ENCODE measurements around the gene KIAA0232. TPM values are rescaled to one million over a fixed set of nuclear protein-coding genes. Genes with fewer than 3 reads are reported as not detected.

Gene KIAA0232
- 10 to 100 TPM; 34.6 to 54.0 (median 47.8) TPM for total RNA-seq

GRCh38 chr4:6782147-6782845 lies at the start of gene KIAA0232:
Gene KIAA0232, plus strand, starts transcription at chr4:6782727. Its CDS starts 41,727 bp downstream, at chr4:6824454.
- no peak for DNase-seq (ENCODE audit: extremely low spot score)
- Histone ChIP-seq H3K27me3 (peaks cover 0 to 5% (median 0%) of the 10 kb centered on the region in 4 donors), H3K27ac (replicated peaks in 1 of 4) (peak within 1 kb of the TSS; percentile 100), H3K4me1 (peaks cover 31 to 45% (median 45%) of the 10 kb centered on the region in 4 donors), H3K4me3 (peak within 1 kb of the TSS; percentile 96 to 100 (median 98)), H3K36me3 (no peaks in the 10 kb centered on the region), H3K9me3 (no peaks in the 10 kb centered on the region)
- under 1% methylated on average over 24 of the region's 100 CpGs for WGBS
- TF ChIP-seq POLR2AphosphoS5 (IDR thresholded peaks at IDR 0.05) = peak; percentile 79 to 84
- TF ChIP-seq EP300 (IDR thresholded peaks at IDR 0.05) = no peak
- TF ChIP-seq POLR2A (IDR thresholded peaks at IDR 0.05; ENCODE audit: low read depth) = peak; percentile 5
- peak in 1 of 3 experiments; percentile 20 for TF ChIP-seq CTCF (IDR thresholded peaks at IDR 0.05)
- intact Hi-C loops (cut with DNase I) = loop anchor here (2.0 to 10.0 kb wide), 3 partner anchors 65 to 263 kb away; partner anchors contain the start of genes BLOC1S4 and TADA2B

DNA sequence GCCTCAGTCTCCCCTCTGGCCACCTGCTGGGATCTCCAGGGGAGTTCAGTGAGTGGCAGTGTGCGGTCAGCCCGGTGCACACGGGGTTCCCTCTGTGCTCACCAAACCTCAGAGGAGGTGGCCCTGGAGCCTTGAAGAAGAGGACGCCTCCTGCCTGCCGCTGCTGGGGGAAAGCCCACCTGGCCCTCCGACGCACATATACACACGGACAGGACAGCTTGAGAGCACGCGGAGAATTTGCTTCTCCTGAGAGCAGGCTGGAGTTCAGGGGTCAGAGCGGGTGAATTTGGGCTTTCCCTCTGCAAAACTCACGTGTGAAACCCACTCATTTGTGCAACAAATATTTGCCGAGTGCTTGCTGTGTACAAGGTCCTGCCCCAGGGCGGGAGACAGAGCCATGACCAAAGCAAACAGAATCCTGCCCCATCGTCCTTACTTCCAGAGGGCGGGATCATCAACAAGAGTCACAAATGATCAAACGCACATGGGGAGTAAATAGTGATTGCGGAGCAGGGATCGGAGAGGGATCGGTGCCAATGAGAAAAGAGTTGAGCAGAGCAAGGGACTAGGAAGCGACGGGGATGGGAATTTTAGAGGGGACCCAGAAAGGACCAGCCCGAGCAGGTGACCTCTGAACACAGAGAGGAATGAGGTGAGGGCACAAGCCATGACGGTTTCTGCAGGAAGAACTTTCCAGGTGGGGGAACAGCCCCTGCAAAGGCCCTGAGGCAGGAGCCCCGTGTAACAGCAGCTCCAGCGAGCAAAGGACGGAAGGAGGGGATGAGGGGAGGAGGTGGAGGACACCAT lies 49.0 kb upstream of the KIAA0232 start:
- peak overlapping the region in 2 of 4 donors; percentile 55 to 69 for H3K27ac ChIP-seq (replicated peaks in 1 of 4)
- H3K9me3 ChIP-seq = no peaks in the 10 kb centered on the region
- no peak for DNase-seq (ENCODE audit: extremely low spot score)
- H3K27me3 ChIP-seq = no peaks in the 10 kb centered on the region
- no peak overlapping the region for H3K4me3 ChIP-seq
- H3K4me1 ChIP-seq = peaks cover 9 to 17% (median 13%) of the 10 kb centered on the region in 4 donors
- H3K36me3 ChIP-seq = no peaks in the 10 kb centered on the region
- TF ChIP-seq POLR2A (IDR thresholded peaks at IDR 0.05; ENCODE audit: low read depth) (no peak), EP300 (IDR thresholded peaks at IDR 0.05) (no peak), CTCF (IDR thresholded peaks at IDR 0.05) (no peak), POLR2AphosphoS5 (IDR thresholded peaks at IDR 0.05) (no peak)
- WGBS = 91% methylated on average over 20 of the region's 27 CpGs
- intact Hi-C loops (cut with DNase I) = no loop called here

DNA sequence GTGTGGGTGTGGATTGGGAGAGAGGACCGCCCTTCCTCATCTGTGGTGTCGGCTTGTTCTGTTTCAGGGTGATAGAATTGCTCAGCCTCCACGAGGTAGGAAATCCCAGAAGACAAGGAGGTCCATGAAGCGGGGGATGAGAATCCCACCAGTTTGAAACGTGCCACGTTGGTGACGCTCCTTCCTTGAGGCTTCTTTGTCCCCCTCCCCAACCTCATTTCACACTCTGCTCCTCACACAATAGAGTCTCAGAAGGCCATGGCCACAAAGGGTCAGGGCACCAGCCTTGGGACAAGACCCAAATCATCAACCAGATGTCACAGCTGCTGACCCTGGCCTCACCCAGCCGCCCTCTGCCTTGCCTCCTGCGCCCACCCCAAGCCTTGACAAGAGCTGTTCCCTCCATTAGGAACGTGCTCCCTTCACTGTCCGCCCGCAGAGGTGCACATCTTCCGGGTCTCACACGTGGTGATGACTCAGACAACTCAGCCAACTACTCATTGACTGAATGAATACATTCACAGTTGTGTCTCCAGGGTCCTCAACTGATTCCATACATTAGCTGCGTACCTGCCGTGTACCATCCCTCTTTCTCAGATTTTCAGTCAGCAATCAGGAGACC lies 48.3 kb upstream of the KIAA0232 start:
- Histone ChIP-seq H3K27ac (replicated peaks in 1 of 4) (no peak overlapping the region), H3K4me3 (no peak overlapping the region), H3K36me3 (no peaks in the 10 kb centered on the region), H3K4me1 (peaks cover 9 to 17% (median 13%) of the 10 kb centered on the region in 4 donors), H3K9me3 (no peaks in the 10 kb centered on the region), H3K27me3 (no peaks in the 10 kb centered on the region)
- TF ChIP-seq CTCF (IDR thresholded peaks at IDR 0.05) (no peak), POLR2A (IDR thresholded peaks at IDR 0.05; ENCODE audit: low read depth) (no peak), POLR2AphosphoS5 (IDR thresholded peaks at IDR 0.05) (no peak), EP300 (IDR thresholded peaks at IDR 0.05) (no peak)
- WGBS = 83% methylated on average over 16 of the region's 16 CpGs
- intact Hi-C loops (cut with DNase I) = no loop called here
- DNase-seq (ENCODE audit: extremely low spot score) = no peak

DNA sequence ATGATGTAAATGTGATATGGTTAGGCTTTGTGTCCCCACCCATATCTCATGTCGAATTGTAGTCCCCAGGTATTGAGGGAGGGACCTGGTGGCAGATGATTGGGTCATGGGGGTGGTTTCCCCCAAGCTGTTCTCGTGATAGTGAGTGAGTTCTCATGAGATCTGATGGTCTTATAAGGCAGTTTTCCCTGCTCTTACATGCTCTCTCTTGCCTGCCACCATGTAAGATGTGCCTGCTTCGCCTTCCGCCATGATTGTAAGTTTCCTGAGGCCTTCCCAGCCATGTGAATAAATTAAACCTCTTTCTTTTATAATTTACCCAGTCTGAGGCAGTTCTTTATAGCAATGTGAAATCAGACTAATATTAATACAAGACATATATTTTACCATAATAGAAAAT lies 42.6 kb upstream of the KIAA0232 start:
- TF ChIP-seq CTCF (IDR thresholded peaks at IDR 0.05) (no peak), POLR2AphosphoS5 (IDR thresholded peaks at IDR 0.05) (no peak), POLR2A (IDR thresholded peaks at IDR 0.05; ENCODE audit: low read depth) (no peak), EP300 (IDR thresholded peaks at IDR 0.05) (no peak)
- H3K27me3 ChIP-seq = no peaks in the 10 kb centered on the region
- intact Hi-C loops (cut with DNase I) = no loop called here
- H3K4me1 ChIP-seq = no peaks in the 10 kb centered on the region
- 90% methylated on average over 4 of the region's 4 CpGs for WGBS
- no peaks in the 10 kb centered on the region for H3K9me3 ChIP-seq
- H3K36me3 ChIP-seq = no peaks in the 10 kb centered on the region
- no peak for DNase-seq (ENCODE audit: extremely low spot score)
- H3K4me3 ChIP-seq = no peak overlapping the region
- H3K27ac ChIP-seq (replicated peaks in 1 of 4) = no peak overlapping the region

All from esophagus muscularis mucosa (tissue), 4 donors.